CD14-positive monocyte (primary cell): ENCODE measurements around the gene SRMS. TPM values are rescaled to one million over a fixed set of nuclear protein-coding genes. Genes with fewer than 3 reads are reported as not detected.

ENCODE experiments used
- DNase-seq, 3 donors: peaks; one replicate each; pipeline ENCODE4 v3.0.0-alpha.2; 2011 to 2022
- H2AFZ ChIP-seq: 2 replicates; pipeline ENCODE4 v1.6.0; 2012; ENCODE audit warnings: mild to moderate bottlenecking, low read depth, low read length, inconsistent platforms; ENCODE audit not compliant: insufficient read depth, poor library complexity, severe bottlenecking
- H3K27ac ChIP-seq, 2 donors: 1 replicate in 1 of 2; 2 replicates in 1 of 2; pipeline ENCODE4 v1.5.1; 2012 to 2013; ENCODE audit warnings: low read length in 2 of 2, control low read depth in 1 of 2, inconsistent platforms in 1 of 2, low read depth in 1 of 2, mild to moderate bottlenecking in 1 of 2
- H3K27me3 ChIP-seq, 2 donors: one replicate each; pipeline versions ENCODE4 v1.6.0 to v1.6.1; 2011 to 2013; ENCODE audit warnings: low read length in 2 of 2; ENCODE audit not compliant: control insufficient read depth in 2 of 2, insufficient read depth in 2 of 2
- H3K36me3 ChIP-seq, 2 donors: replicated peaks in 1 of 2; 1 replicate in 1 of 2; 2 replicates in 1 of 2; pipeline versions ENCODE4 v1.5.1 to v1.6.1; 2012 to 2013; ENCODE audit warnings: low read length in 2 of 2, control low read depth in 1 of 2, inconsistent platforms in 1 of 2, mild to moderate bottlenecking in 1 of 2; ENCODE audit not compliant: insufficient read depth in 2 of 2, control insufficient read depth in 1 of 2
- H3K4me1 ChIP-seq, 2 donors: 1 replicate in 1 of 2; 2 replicates in 1 of 2; pipeline versions ENCODE4 v1.5.1 to v1.6.1; 2012 to 2013; ENCODE audit warnings: low read length in 2 of 2, control low read depth in 1 of 2, inconsistent platforms in 1 of 2, mild to moderate bottlenecking in 1 of 2, moderate library complexity in 1 of 2; ENCODE audit not compliant: insufficient read depth in 2 of 2, control insufficient read depth in 1 of 2
- H3K4me2 ChIP-seq: replicated peaks from 2 replicates; pipeline ENCODE3; 2012; ENCODE audit warnings: low read length, moderate library complexity, mild to moderate bottlenecking; ENCODE audit not compliant: poor library complexity, severe bottlenecking; ENCODE audit errors: extremely low read depth
- H3K4me3 ChIP-seq, 3 experiments: fragments of 200-600 bp in 1 of 3; sonication (generic) in 1 of 3; replicated peaks in 1 of 3; 1 replicate in 2 of 3; 2 replicates in 1 of 3; pipeline ENCODE4 v1.5.1; 2011 to 2013; ENCODE audit warnings: low read length in 3 of 3, mild to moderate bottlenecking in 3 of 3, control low read depth in 2 of 3, low read depth in 2 of 3, inconsistent platforms in 1 of 3, moderate library complexity in 1 of 3
- H3K79me2 ChIP-seq: 2 replicates; pipeline ENCODE4 v1.6.0; 2012; ENCODE audit warnings: mild to moderate bottlenecking, control low read depth, inconsistent platforms, low read length, moderate library complexity; ENCODE audit not compliant: insufficient read depth
- H3K9ac ChIP-seq: 2 replicates; pipeline ENCODE4 v1.6.0; 2017; ENCODE audit warnings: low read length, mild to moderate bottlenecking; ENCODE audit not compliant: insufficient read depth, poor library complexity, severe bottlenecking
- H3K9me3 ChIP-seq, 2 donors: replicated peaks in 1 of 2; 1 replicate in 1 of 2; 2 replicates in 1 of 2; pipeline versions ENCODE4 v1.5.1 to v1.6.1; 2012 to 2013; ENCODE audit warnings: low read length in 2 of 2, control low read depth in 1 of 2; ENCODE audit not compliant: control insufficient read depth in 1 of 2, insufficient read depth in 1 of 2
- H4K20me1 ChIP-seq: 2 replicates; pipeline ENCODE4 v1.6.0; 2012; ENCODE audit warnings: mild to moderate bottlenecking, low read length, control low read depth, moderate library complexity; ENCODE audit not compliant: insufficient read depth
- H3K27ac Mint-ChIP-seq, 7 donors: one replicate each; pipeline ENCODE4 v1.8.0; 2020; ENCODE audit warnings: mild to moderate bottlenecking in 7 of 7, mixed read lengths in 7 of 7, moderate library complexity in 6 of 7, inconsistent platforms in 2 of 7
- H3K27me3 Mint-ChIP-seq, 3 donors: one replicate each; pipeline ENCODE4 v1.8.0; 2021 to 2022; ENCODE audit warnings: low read depth in 3 of 3, mild to moderate bottlenecking in 3 of 3, mixed read lengths in 3 of 3, moderate library complexity in 3 of 3, inconsistent platforms in 1 of 3
- H3K36me3 Mint-ChIP-seq, 2 donors: one replicate each; pipeline ENCODE4 v1.8.0; 2020; ENCODE audit warnings: mixed read lengths in 2 of 2, inconsistent platforms in 1 of 2, mild to moderate bottlenecking in 1 of 2
- H3K4me1 Mint-ChIP-seq: one replicate; pipeline ENCODE4 v1.8.0; 2020; ENCODE audit warnings: mild to moderate bottlenecking, mixed read lengths
- H3K4me3 Mint-ChIP-seq, 2 donors: one replicate each; pipeline ENCODE4 v1.8.0; 2020; ENCODE audit warnings: mild to moderate bottlenecking in 2 of 2, mixed read lengths in 2 of 2, moderate library complexity in 1 of 2
- H3K9me3 Mint-ChIP-seq, 7 donors: one replicate each; pipeline ENCODE4 v1.8.0; 2020 to 2022; ENCODE audit warnings: mixed read lengths in 7 of 7, mild to moderate bottlenecking in 6 of 7, moderate library complexity in 6 of 7, inconsistent platforms in 2 of 7
- CTCF ChIP-seq: fragments of 200-600 bp; IDR thresholded peaks from one replicate; pipeline ENCODE4 v1.8.0; 2022; ENCODE audit warnings: antibody characterized with exemption, mild to moderate bottlenecking
- WGBS: methylation state at CpG from one replicate; pipeline ENCODE4 v1.1.5; 2013; ENCODE audit warnings: missing lambda C conversion rate; ENCODE audit not compliant: insufficient coverage; 5-methylcytosine and 5-hydroxymethylcytosine counted together
- intact Hi-C, 2 donors: fragments of 100-400 bp; cut with micrococcal nuclease; formaldehyde crosslinking; loops; one replicate each; pipeline versions ENCODE4 v1.15.0 to v1.15.1; 2023
- polyA plus RNA-seq, 3 donors: library from polyadenylated mRNA; depleted of rRNA in 1 of 3; unstranded in 2 of 3; stranded (reverse) in 1 of 3; fragments of 300-500 nt in 2 of 3; fragments of >200 nt in 1 of 3; fragmentation: Illumina TruSeq in 2 of 3; gene quantifications; 1 replicate in 2 of 3; 2 replicates in 1 of 3; pipeline ENCODE4 v1.2.3, GENCODE V29; 2012 to 2021

SRMS gene
- polyA plus RNA-seq, 3 donors = not detected

- Histone ChIP-seq H4K20me1 (no peaks in the 10 kb centered on the region), H3K27me3 (no peaks in the 10 kb centered on the region), H3K4me2 (no peak overlapping the region), H3K27ac (no peak overlapping the region), H3K9ac (no peak overlapping the region), H3K4me1 (peaks cover 6 to 11% of the 10 kb centered on the region in 2 donors), H3K9me3 (no peaks in the 10 kb centered on the region), H3K79me2 (no peaks in the 10 kb centered on the region), H3K4me3 (no peak overlapping the region), H2AFZ (no peak overlapping the region), H3K36me3 (no peaks in the 10 kb centered on the region)
- TF ChIP-seq CTCF = no peak
- WGBS = 90% methylated on average over 25 of the region's 27 CpGs
- H3K27me3 Mint-ChIP-seq = peaks cover 3 to 28% (median 13%) of the 10 kb centered on the region in 3 donors
- H3K4me3 Mint-ChIP-seq = peak overlapping the region in 1 of 2 donors; percentile 39
- no peak overlapping the region for H3K27ac Mint-ChIP-seq
- peaks cover 0 to 3% (median 0%) of the 10 kb centered on the region in 7 donors for H3K9me3 Mint-ChIP-seq
- intact Hi-C loops = loop anchor here in 1 of 2 donors (10.0 kb wide), 1 partner anchor 535 kb away; the partner anchor contains the start of gene TCEA2
- DNase-seq = no peak
- H3K36me3 Mint-ChIP-seq = no peaks in the 10 kb centered on the region
- peaks cover 9% of the 10 kb centered on the region for H3K4me1 Mint-ChIP-seq
Observed at GRCh38 chr20:63529180-63529860, 18.2 kb downstream of the SRMS start.

- peaks cover 11 to 12% of the 10 kb centered on the region in 2 donors for H3K9me3 ChIP-seq
- peaks cover 7 to 28% (median 16%) of the 10 kb centered on the region in 3 donors for H3K27me3 Mint-ChIP-seq
- H3K9me3 Mint-ChIP-seq = peaks cover 13 to 18% (median 18%) of the 10 kb centered on the region in 7 donors
- H3K36me3 Mint-ChIP-seq = peaks cover 12 to 17% of the 10 kb centered on the region in 2 donors
- intact Hi-C loops = loop anchor here in 1 of 2 donors (10.0 kb wide), 1 partner anchor 538 kb away; the partner anchor contains the start of gene TCEA2
- H3K27me3 ChIP-seq = no peaks in the 10 kb centered on the region
- peaks cover 6 to 15% of the 10 kb centered on the region in 2 donors for H3K4me1 ChIP-seq
- no peaks in the 10 kb centered on the region for H3K36me3 ChIP-seq
- no peak for TF ChIP-seq CTCF
- H2AFZ ChIP-seq = no peak overlapping the region
- H3K27ac ChIP-seq = no peak overlapping the region
- H3K79me2 ChIP-seq = no peaks in the 10 kb centered on the region
- no peak overlapping the region for H3K4me2 ChIP-seq
- H3K27ac Mint-ChIP-seq = no peak overlapping the region
- H4K20me1 ChIP-seq = peaks cover 5% of the 10 kb centered on the region
- WGBS = 96% methylated on average over 6 of the region's 9 CpGs
- H3K9ac ChIP-seq = no peak overlapping the region
- no peak overlapping the region for H3K4me3 ChIP-seq
- peaks cover 12% of the 10 kb centered on the region for H3K4me1 Mint-ChIP-seq
- peak overlapping the region in 1 of 2 donors; percentile 26 for H3K4me3 Mint-ChIP-seq
- no peak for DNase-seq
Observed at GRCh38 chr20:63527184-63527583, 20.4 kb downstream of the SRMS start.
